Ramos (cell line): ENCODE data around the gene UQCRFS1.

ENCODE experiments used
- in situ Hi-C: fragments of 300-500 bp; cut with MboI; formaldehyde crosslinking; loops from one replicate; pipeline ENCODE4 v1.14.3; 2022; ENCODE audit warnings: low sequenced_read_pairs; ENCODE audit not compliant: unreplicated experiment

The UQCRFS1 gene

DNA sequence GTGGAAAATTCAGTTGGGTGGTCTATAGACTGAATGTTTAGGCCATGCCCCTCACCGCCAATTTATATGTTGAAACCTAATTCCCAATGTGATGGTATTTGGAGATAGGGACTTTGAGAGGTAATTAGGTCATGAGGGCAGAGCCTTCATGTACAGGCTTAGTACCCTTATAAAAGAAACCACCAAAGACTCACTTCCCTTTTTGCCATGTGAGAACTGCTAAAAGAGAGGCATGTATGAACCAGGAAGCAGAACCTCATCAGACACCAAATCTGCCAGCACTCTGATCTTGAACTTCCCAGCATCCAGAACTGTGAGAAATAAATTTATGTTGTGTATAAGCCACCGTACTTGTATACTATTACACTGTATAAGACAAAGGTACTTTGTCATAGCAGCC lies 40.6 kb downstream of the UQCRFS1 start:
- in situ Hi-C loops = no loop called here

DNA sequence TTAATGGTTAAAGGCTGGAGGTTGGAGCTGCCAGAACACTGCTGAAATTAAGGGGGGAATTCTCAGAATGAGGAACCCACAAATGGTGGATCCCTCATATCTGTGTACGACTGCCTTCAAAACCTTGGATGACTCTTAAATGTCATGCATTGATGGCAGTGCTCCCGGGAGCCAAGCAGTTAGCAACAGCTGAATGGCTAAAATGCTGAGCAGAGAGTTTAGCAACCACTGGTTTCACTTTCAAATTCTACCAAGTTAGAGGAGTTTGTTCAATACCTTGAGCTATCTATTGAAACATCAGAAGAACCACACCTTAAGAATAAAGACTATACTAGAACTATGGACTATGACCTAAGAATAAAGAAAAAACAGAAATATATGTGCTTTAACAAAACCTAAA lies 41.4 kb downstream of the UQCRFS1 start:
- in situ Hi-C loops = no loop called here

DNA sequence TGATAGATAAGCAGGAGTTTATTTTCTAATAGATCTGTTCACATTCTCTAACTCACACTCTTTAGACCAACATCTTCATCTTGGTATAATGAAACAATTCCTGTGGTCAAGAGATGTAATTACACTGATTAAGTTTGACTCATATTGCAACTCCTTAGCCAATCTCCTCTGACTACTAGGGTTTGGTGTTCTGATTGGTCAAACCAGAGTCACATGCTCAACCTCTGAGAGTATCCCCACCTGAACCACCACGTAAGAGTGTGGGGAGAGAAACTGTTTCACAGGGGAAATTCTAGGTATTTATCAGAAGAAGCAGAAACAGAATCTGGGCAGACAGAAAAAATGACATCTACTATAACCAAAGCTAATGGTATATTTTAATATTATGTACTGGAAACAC lies 42.4 kb downstream of the UQCRFS1 start:
- in situ Hi-C loops = no loop called here

DNA sequence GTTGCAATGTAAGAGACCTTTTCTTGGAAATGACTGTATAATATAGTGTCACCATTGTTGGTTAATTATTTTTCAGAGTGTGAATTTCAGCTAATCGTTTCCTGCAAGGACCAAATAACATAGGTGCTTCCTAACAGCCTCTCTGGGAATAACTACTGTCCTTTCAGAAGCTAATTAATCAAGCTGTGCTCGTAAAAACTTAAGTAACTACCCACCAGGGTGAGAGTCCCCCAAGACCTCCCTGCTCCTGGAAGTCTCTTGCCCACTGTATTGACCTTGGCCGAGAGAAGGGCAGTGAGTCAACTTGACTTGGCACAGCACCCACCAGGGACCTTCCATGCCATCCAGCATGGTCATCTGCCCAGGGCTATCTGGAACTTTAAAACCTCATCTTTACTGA lies 50.3 kb downstream of the UQCRFS1 start:
- in situ Hi-C loops = no loop called here

DNA sequence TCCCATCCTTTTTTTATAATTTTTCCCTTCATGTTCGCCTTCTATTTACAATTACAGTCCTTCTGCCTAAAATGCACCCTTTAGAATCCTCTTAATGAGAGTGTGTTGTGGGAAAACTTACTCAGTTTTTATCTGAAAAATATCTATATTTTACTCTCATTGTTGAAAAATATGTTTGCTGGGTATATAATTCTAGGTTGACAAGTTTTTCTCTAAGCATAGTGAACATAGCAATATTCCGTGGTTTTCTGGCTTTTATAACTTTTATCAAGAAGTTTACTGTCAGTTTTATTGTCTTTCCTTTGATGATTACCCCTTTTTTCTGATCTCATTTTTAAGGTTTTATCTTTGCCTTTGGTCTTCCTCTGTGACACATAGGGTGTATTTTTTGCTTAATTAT lies 57.3 kb downstream of the UQCRFS1 start:
- in situ Hi-C loops = no loop called here
